Left ventricle myocardium superior (tissue), 1 donor: ENCODE data around the gene WDR7. TPM values are rescaled to one million over a fixed set of nuclear protein-coding genes. Genes with fewer than 3 reads are reported as not detected.

Source experiments
- ATAC-seq: fragments of 200-7000 bp; cut with Tn5 transposase; one replicate; pipeline ENCODE4 v1.9.1; 2020; ENCODE audit warnings: mild to moderate bottlenecking, moderate library complexity
- DNase-seq: peaks from one replicate; pipeline ENCODE4 v3.0.0-alpha.2; 2020
- intact Hi-C: fragments of 100-400 bp; cut with micrococcal nuclease; formaldehyde crosslinking; loops from one replicate; pipeline ENCODE4 v1.11.0; 2022
- total RNA-seq: library from RNA; stranded (reverse); fragmentation: NEBNext Ultra II Directional; extraction: Animal tissue kit (Norgen Biotek cat#: 25700); gene quantifications from one replicate; pipeline ENCODE4 v1.2.1, GENCODE V29; 2021
- donor health status: DM: no; HTN: yes; CAD: no; lungs with severe emphysema.

The WDR7 gene
- total RNA-seq, 1 donor from 2014 or later: 25.8 TPM

DNA sequence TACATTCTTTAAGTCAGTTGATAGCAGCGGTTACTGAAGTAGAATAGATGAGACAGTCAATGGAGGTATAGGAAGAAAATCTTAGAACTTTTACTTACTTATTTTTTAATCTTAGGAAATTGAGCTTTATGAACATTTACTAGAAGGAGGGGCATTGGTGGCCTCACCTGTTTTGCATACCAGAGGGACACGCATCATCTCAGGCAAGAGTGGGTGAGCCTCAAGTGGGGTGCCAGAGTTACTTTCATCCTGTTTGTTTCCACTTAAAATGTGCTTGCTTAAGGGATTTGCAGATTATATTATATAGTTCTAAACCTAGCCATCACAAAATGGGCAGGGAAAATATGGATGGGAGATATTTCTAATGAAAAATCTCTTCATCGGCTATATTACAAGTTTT lies 61.6 kb downstream of the WDR7 start:
- intact Hi-C loops: no loop called here
- ATAC-seq (no peak), DNase-seq (no peak)

DNA sequence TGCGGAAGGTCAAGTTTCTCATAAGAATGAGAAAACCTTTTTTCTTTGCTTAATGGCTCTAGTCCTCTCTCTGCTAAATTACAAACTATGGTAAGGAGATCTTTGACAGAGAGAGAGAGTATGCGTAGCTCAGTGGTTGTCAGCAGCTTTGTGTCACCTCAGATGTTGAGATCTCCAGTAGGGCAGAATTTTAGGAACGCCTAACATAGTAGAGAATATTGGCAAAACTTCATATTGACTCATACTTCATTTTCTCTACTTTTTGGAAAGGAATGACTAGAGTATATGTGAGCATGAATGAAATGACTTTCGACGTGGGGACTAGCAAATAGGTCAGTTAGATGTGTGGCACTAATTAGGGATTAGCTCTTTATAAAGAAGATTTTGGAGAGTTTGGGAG lies 64.0 kb downstream of the WDR7 start:
- intact Hi-C loops: no loop called here
- DNase-seq: no peak
- no peak for ATAC-seq

DNA sequence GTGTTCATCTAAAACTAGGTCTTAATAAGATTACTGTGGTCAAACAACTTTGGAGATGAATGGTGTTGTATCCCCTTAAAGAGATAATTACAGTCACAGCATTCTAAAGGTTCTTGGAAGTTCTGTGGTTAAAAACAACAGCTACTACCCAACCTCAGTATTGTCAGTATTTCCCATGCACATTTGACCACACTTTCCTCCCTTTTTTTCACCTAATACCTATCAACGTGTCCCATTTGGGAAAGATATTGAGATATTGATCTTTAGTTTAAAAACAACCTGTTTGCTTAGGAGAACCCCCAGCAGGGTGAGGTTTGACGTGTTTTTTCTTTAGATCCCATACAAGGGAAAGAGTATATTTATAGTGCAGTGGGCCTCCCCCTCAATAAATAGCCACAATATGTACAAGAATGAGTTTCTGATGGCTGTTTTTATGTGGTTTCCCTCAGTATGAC lies 65.6 kb downstream of the WDR7 start:
- DNase-seq (no peak), ATAC-seq (no peak)
- intact Hi-C loops: no loop called here

DNA sequence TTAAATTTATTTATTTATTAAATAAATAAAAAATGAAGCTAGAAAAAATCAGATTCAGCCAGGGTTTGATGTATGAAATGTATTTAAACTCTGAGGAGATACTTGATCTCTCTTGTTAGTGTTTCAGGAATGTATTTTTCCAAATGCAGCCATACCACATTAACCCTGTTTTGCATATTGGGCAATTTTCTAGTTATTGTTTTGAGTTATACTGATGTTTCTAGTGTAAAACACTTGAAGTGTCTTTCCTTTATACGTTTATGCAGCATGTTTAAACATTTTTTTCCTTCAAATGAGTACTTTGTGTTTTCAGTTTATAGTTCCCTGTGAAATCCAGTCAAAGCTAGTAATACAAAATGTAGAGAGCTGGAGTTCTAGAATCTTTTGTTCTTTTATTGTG lies 69.9 kb downstream of the WDR7 start:
- DNase-seq: no peak
- intact Hi-C loops: no loop called here
- no peak for ATAC-seq

DNA sequence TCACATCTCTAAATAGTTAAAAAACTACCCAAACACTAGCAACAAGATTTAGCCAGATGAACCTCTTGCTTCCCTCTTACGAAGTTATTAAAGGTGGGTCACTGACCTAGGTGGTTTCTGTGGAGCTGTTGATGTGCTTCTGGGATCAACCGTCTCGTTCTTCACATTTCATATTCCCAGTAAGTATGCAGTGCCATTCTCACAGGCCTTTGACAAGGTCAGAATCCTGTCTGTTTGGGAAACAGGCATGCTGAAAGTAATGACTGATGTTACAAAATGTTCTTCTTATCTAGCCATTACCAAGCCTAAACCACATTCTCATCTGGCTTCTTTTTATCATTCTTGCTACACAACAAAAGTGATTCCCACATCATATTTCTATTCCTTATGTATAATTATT lies 70.3 kb downstream of the WDR7 start:
- no peak for ATAC-seq

DNA sequence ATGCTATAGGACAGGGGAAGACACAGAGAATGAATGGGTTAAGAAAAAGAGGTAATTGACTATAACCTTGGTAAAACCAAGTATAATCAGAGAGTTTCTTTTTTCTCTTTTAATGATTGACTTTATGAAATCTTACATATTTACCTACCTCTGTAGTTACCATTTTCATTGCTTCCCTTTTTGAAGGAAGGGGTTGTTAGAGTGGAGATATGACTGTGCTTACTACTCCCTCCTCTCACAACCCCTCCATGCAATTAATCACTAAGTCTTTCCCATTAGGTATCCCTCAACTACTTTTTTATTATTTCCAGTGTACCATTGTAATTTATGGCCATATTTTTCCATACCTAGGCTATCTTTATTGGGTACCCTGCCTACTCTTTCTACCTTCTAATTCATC lies 71.4 kb downstream of the WDR7 start:
- intact Hi-C loops: no loop called here
- DNase-seq (no peak), ATAC-seq (no peak)

More for the DNA sequence above, 70.3 kb downstream of the WDR7 start:
- intact Hi-C loops: no loop called here
- DNase-seq: no peak

DNA sequence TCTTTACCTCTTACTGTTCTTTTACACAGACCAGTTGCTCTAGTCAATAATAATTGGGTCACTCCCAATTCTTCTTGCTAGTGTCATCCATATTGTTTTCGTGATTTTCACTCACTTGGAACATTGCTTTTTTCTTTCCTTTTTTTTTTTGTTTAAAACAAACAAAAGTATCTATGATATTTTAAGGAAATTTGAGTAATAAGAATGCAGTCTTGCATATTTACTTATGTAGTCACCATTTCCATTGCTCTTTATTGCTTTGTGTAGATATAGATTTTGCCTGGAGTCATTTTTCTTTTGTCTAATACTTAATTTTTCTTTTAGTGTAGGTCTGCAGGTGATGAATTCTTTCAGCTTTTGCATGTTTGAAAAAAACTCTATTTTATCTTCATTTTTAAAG lies 71.9 kb downstream of the WDR7 start:
- ATAC-seq (no peak), DNase-seq (no peak)
- intact Hi-C loops: no loop called here

DNA sequence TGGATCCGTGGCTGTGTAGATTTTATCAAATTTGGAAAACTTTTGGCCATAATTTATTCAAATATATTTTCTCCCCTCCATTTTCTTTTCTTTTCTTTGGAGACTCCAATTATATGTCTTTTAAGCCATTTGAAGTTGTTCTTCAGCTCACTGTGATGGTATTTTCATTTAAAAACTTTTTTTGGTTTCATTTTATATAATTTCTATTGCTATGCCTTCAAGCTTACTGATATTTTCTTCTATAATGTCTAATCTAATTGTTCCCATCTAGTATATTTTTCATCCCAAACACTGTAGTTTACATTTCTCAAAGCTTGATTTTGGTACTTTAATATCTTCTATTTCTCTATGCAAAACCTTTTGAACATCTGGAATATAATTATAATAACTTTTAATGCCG lies 72.5 kb downstream of the WDR7 start:
- intact Hi-C loops: no loop called here
- ATAC-seq: no peak

DNA sequence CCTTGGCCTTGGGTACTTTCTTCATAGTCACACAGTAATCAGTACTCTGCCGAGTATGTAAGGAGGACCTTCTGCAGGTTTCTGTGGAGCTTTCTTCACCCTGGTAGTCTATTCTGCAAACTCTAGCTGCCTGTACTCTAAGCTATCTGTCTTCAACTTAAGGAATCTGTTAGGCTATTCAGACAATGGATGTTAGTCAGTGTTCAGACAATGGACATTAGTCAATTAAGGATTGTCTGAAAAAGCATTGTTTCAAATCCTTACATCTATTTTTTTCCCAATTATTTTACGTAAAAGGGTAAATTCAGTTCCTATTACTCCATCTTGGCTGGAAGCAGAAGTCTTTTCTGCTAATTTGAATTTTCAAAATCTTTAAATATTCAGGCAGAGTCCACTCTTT lies 75.7 kb downstream of the WDR7 start:
- intact Hi-C loops: no loop called here
- DNase-seq (no peak), ATAC-seq (no peak)

More for the DNA sequence above, 72.5 kb downstream of the WDR7 start:
- no peak for DNase-seq

DNA sequence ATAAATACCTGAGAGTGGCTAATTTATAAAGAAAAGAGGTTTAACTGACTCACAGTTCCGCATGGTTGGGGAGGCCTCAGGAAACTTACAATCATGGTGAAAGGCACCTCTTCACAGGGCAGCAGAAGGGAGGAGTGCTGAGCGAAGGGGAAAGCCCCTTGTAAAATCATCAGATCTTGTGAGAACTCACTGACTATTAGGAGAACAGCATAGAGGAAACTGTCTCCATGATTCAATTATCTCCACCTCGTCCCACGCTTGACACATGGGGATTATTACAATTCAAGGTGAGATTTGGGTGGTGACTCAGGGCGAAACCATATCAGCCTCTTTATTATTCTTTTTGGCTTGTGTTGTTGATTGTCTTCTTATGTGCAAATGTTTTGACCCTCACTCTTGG lies 76.2 kb downstream of the WDR7 start:
- no peak for DNase-seq
- ATAC-seq: no peak
- intact Hi-C loops: no loop called here

DNA sequence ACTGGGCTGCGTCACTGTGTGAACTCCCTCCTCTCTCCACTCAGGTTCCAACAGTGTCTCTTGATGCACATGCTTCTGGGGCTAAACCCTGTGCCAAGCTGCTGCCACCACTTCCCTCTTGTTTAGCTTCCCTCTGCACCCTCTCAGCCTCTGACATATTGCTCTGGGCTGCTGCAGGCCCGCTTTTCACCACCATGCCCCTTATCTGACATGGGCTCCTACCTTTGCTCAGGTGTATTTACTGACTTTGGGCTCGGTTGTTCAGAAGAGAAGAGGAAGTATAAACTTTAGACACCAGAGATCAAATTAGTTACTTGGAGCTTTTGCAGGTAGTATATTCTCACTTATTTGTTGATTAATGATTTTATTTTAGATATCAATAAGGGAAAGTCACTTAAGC lies 77.6 kb downstream of the WDR7 start:
- ATAC-seq: no peak
- DNase-seq: no peak
- intact Hi-C loops: no loop called here

DNA sequence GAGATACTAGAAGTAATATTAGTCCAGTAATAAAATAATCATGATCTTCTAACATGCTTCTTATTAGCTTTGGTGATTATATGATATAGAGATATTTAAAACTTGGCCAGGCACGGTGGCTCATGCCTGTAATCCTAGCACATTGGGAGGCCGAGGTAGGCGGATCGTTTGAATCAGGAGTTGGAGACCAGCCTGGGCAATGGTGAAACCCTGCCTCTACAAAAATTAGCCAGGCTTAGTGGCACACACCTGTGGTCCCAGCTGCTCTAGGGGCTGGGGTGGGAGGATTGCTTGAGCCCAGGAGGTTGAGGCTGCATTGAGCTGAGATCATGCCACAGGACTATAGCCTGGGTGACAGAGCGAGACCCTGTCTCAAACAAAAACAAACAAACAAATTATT lies 87.0 kb downstream of the WDR7 start:
- DNase-seq (no peak), ATAC-seq (no peak)
- intact Hi-C loops: no loop called here

DNA sequence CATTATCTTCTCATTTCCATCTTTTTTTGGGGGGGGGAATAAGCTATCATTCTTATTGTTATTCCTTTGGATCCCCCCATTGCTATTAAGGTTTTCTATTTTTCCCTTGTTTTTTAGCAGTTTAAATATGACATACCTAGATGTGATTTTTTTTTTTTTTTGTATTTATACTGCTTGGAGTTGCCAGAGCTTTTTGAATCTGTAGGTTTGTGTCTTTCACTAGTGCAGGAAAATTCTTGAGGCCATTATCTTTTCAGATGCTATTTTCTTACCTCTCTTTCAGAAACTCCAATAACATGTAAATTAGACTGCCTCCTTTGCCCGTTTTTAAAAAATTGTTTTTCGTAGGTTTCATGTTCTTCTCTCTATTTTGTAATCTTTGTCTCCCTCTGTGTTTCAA lies 88.6 kb downstream of the WDR7 start:
- ATAC-seq (no peak), DNase-seq (no peak)
- intact Hi-C loops: loop anchor here (10.0 kb wide), 1 partner anchor 825 kb away; no protein-coding TSS in a partner anchor

DNA sequence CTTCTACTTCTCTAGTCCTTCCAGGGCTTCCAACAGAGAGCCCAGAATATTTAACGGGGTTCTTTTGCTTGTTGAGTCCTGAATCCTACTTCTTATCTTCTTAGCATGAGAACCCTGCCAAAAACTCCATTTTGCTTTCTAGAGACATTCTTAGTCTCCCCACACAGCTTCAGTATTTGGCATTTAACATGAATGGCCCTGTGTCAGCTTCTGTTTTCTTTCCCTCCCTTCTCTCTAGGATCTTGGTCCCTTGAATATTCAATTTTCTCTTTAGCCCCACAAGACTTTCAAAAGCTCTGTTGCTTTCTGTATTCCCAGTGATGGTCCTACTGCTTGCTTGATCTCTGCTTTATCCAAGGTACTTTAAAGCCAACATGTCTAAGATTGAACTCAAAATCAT lies 89.5 kb downstream of the WDR7 start:
- intact Hi-C loops: loop anchor here (10.0 kb wide), 1 partner anchor 824 kb away; no protein-coding TSS in a partner anchor
- ATAC-seq (no peak), DNase-seq (no peak)

DNA sequence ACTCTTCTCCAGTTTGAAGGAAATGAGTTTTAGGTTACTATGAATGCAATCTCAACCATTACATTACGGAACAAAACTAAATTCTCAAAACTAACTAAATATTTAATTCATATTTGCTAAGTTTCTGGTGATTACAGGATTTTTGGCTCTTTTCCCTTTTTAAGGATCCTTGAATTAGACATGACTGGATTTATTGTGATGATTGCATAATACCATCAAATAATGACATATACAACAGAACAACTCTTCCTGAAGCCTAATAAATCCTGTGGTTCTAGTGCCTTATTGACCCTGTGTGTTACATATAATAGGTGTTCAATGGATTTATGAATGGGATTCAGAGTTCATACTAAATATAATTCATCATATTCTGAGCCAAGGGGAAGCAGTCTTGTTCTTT lies 90.5 kb downstream of the WDR7 start:
- intact Hi-C loops: loop anchor here (10.0 kb wide), 1 partner anchor 823 kb away; no protein-coding TSS in a partner anchor
- ATAC-seq (no peak), DNase-seq (no peak)

DNA sequence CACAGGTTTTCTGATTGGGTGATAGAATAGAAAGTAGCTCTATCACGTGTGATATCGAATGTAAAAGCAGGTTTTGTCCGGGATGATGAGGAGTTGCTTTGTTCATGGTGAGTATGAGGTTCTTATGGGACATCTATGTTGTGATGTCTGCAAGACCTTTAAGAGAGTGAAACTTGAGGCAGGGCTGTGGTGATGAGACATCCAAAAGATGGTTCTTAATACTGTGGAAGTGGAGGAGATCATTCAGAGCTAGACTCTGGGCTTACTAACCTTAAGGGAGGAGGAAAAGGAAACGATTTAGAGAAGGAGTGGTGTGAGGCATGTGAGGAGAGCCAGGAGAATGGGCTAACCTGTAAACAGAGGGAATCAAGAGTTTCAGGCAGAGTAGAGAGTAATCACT lies 92.0 kb downstream of the WDR7 start:
- ATAC-seq (no peak), DNase-seq (no peak)
- intact Hi-C loops: loop anchor here (10.0 kb wide), 1 partner anchor 822 kb away; no protein-coding TSS in a partner anchor

DNA sequence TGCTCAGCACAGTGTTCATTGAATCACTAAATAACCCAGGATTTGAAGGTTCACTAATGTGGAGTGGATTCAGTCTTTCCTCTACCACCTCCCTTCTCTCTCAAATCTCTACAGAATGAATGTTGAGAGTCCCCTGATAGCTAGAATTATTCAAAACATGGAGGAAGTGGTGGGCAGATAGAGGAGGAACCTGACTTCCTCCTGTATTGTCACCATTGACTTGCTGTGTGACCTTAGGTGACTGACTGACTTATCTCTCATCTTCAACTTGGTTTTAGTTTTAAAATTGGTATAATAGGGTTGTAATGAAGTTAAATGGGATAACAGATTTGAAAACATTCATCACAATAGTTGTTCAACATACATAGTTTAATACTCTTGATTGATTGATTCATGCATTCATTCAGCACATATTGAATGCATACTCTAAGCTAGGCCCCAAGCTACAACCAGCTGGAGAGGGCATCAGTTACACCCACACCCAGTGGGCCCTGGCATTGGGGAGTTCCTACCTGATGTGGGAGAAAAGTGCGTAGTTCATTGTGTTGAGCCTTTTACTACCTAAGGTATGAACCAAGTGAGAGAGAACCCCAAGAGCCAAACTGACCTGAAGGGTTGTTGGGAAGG lies 96.0 kb downstream of the WDR7 start:
- ATAC-seq: no peak
- DNase-seq: no peak
- intact Hi-C loops: loop anchor here (10.0 kb wide), 1 partner anchor 818 kb away; no protein-coding TSS in a partner anchor

DNA sequence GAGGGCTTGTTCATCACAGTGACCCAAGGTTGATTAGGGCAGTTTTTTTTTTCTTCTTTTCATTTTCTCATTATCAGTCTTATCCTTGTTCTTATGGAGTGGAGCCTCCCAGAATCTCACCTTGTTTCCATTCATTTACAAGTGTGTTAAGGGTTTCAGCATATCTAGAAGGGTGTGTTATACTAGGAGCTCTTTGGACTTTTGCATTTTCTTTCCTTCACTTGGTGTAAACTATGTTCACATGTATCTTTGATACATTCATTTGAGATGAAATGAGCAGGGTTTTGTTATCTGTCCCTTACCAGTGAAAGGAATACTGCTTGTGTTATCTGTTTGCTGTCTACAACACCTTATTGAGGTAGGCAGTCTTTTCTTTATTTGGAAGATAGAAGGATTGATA lies 96.7 kb downstream of the WDR7 start:
- DNase-seq (no peak), ATAC-seq (no peak)
- intact Hi-C loops: loop anchor here (10.0 kb wide), 1 partner anchor 817 kb away; no protein-coding TSS in a partner anchor

DNA sequence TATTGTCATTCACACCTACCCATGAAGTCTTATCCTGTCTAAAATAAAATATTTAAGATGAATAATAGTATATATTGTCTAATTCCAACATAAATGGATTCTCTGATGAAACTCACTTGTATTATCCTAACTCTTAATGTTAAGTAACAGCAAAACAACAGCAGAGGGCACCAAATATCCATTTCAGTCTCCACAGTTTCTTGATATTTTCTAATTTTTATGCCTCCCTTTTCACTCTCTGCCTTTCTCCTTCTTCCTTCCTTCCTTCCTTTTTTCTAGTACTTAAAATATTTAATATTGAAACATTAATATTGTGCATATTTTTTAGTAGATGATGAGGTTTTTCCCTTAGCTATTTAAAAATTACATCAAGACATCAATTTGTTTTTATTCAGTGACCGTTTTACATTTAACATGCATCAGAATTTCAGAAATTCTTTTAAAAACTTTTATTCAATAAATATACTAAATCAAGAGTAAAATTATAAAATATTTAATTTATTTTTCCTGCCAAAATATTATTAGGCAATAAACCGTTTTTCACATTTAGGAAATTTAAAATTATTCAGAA lies 97.6 kb downstream of the WDR7 start:
- intact Hi-C loops: loop anchor here (10.0 kb wide), 1 partner anchor 816 kb away; no protein-coding TSS in a partner anchor
- no peak for DNase-seq

DNA sequence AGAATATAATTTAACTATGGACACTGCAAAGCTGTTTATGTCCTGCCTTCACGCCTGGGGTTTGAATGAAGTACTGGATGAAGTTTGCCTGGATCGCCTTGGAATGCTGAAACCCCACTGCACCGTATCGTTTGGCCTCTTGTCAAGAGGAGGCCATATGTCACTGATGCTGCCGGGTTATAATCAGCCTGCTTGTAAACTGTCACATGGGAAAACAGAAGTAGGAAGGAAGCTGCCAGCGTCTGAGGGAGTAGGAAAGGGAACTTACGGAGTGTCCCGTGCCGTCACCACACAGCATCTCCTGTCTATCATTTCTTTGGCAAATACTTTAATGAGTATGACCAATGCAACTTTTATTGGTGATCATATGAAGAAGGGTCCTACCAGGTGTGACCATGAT lies 105.8 kb downstream of the WDR7 start:
- peak; percentile 35 for ATAC-seq
- intact Hi-C loops: no loop called here
- DNase-seq: no peak

More for the DNA sequence above, 97.6 kb downstream of the WDR7 start:
- no peak for ATAC-seq

DNA sequence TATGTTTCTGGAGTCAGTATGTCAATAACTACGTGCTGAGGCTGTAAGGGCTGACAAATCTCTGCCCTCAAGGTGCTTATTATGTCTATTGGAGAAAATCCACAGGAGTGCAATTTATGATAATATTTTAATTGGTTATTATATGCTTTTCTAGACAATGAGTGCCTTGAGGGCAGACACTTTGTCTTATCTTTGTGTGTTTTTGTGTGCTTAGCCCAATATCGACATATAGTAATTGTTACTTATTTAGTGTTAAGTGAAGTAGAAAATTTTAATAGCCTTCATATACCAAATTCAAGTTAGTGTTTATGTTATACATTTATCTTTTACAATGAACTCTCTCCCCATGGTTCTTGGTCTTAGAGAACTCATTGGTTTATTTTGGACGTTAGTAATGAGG lies 118.9 kb downstream of the WDR7 start:
- no peak for ATAC-seq
- DNase-seq: no peak
- intact Hi-C loops: no loop called here
